PC-9 (cell line): ENCODE results near the gene OR11L1. TPM values are rescaled to one million over a fixed set of nuclear protein-coding genes. Genes with fewer than 3 reads are reported as not detected.

Source experiments
- BruUV-seq: library from RNA; stranded (reverse); fragments of 400-500 nt; replicated peaks from 2 replicates; lab custom pipeline; 2021; lab: Mats Ljungman, UMichigan
- CTCF ChIA-PET: fragments of 300-600 bp; sonication (Branson Sonifier 250); formaldehyde crosslinking; loops from one replicate; lab custom pipeline; 2022; ENCODE audit warnings: antibody characterized with exemption; lab: Charles Lee
- POLR2A ChIA-PET: fragments of 300-600 bp; sonication (Branson Sonifier 250); formaldehyde crosslinking; loops from one replicate; lab custom pipeline; 2022; ENCODE audit warnings: antibody characterized with exemption; ENCODE audit not compliant: unreplicated experiment; lab: Charles Lee
- DNase-seq, 2 experiments: peaks; one replicate each; pipeline versions ENCODE4 v3.0.0 to v3.0.0-alpha.2; 2015 to 2022; ENCODE audit warnings: mixed read lengths in 1 of 2
- H2AFZ ChIP-seq: fragments of 200-600 bp; sonication (generic); 2 replicates; pipeline ENCODE4 v1.8.1; 2017; ENCODE audit warnings: antibody characterized with exemption
- H3F3A ChIP-seq: fragments of 200-600 bp; sonication (generic); 2 replicates; pipeline ENCODE4 v1.8.1; 2017; ENCODE audit warnings: antibody characterized with exemption, mild to moderate bottlenecking, low read depth; ENCODE audit not compliant: insufficient read depth
- H3K27ac ChIP-seq: fragments of 200-600 bp; sonication (generic); 2 replicates; pipeline ENCODE4 v1.6.1; 2016; ENCODE audit warnings: mixed run types
- H3K27me3 ChIP-seq: fragments of 200-600 bp; sonication (generic); 2 replicates; pipeline ENCODE4 v1.6.1; 2016; ENCODE audit warnings: low read depth, mixed run types; ENCODE audit not compliant: insufficient read depth
- H3K36me3 ChIP-seq: fragments of 200-600 bp; sonication (generic); 2 replicates; pipeline ENCODE4 v1.6.1; 2016; ENCODE audit warnings: low read depth, mixed run types
- H3K4me1 ChIP-seq: fragments of 200-600 bp; sonication (generic); replicated peaks from 2 replicates; pipeline ENCODE4 v1.6.1; 2016; ENCODE audit warnings: mixed run types; ENCODE audit not compliant: insufficient read depth
- H3K4me2 ChIP-seq: fragments of 200-600 bp; sonication (generic); 2 replicates; pipeline ENCODE4 v1.6.1; 2017; ENCODE audit warnings: mixed run types
- H3K4me3 ChIP-seq: fragments of 200-600 bp; sonication (generic); 2 replicates; pipeline ENCODE4 v1.6.1; 2016; ENCODE audit warnings: mixed run types
- H3K79me2 ChIP-seq: fragments of 200-600 bp; sonication (generic); 2 replicates; pipeline ENCODE4 v1.6.1; 2017; ENCODE audit warnings: low read depth, mixed run types
- H3K9me2 ChIP-seq: fragments of 200-600 bp; sonication (generic); 2 replicates; pipeline ENCODE4 v1.8.1; 2017; ENCODE audit warnings: mild to moderate bottlenecking; ENCODE audit not compliant: insufficient read depth
- H3K9me3 ChIP-seq: fragments of 200-600 bp; sonication (generic); 2 replicates; pipeline ENCODE4 v1.8.1; 2016; ENCODE audit warnings: low read depth; ENCODE audit not compliant: insufficient read depth
- H4K20me1 ChIP-seq: fragments of 200-600 bp; sonication (generic); 2 replicates; pipeline ENCODE4 v1.8.1; 2017; ENCODE audit not compliant: insufficient read depth
- CTCF ChIP-seq: fragments of 200-600 bp; sonication (generic); conservative IDR thresholded peaks from 2 replicates; pipeline ENCODE4 v1.6.1; 2017; ENCODE audit warnings: mixed run types, antibody characterized with exemption, mild to moderate bottlenecking, moderate library complexity
- EZH2 ChIP-seq: fragments of 200-600 bp; sonication (generic); IDR thresholded peaks from 2 replicates; pipeline ENCODE4 v1.8.0; 2017; ENCODE audit warnings: antibody characterized with exemption, low read depth
- intact Hi-C: fragments of 100-400 bp; cut with micrococcal nuclease; formaldehyde crosslinking; loops from one replicate; pipeline ENCODE4 v1.10.0; 2022; ENCODE audit not compliant: unreplicated experiment
- total RNA-seq: library from RNA; stranded (reverse); gene quantifications from 2 replicates; pipeline ENCODE4 v1.2.3, GENCODE V29; 2021

The OR11L1 gene
- total RNA-seq, 1 experiment from 2014 or later = not detected

- Histone ChIP-seq H3K9me3 (no peaks in the 10 kb centered on the region), H3K27me3 (0 out of 2 replicates have a peak, but pooled peaks cover 6% of the 10 kb centered on the region), H3K4me3 (no peak overlapping the region), H3K36me3 (no peaks in the 10 kb centered on the region), H3K79me2 (no peaks in the 10 kb centered on the region), H3K9me2 (no peaks in the 10 kb centered on the region), H3K27ac (no peak overlapping the region), H3F3A (no peaks in the 10 kb centered on the region), H3K4me1 (no peaks in the 10 kb centered on the region), H2AFZ (no peak overlapping the region), H3K4me2 (no peak overlapping the region), H4K20me1 (no peaks in the 10 kb centered on the region)
- ChIA-PET CTCF (no interaction called here), POLR2A (no interaction called here)
- no peak for DNase-seq
- TF ChIP-seq EZH2 = no peak
- no peak for TF ChIP-seq CTCF
- no TSS peak for BruUV-seq
- intact Hi-C loops = no loop called here
Measured at GRCh38 chr1:247865416-247865815, 23.7 kb upstream of the OR11L1 start.

GRCh38 chr1:247864644-247865043, 22.9 kb upstream of the OR11L1 start:
- no peak overlapping the region for H3K4me2 ChIP-seq
- H4K20me1 ChIP-seq = no peaks in the 10 kb centered on the region
- no peaks in the 10 kb centered on the region for H3K36me3 ChIP-seq
- no peaks in the 10 kb centered on the region for H3F3A ChIP-seq
- no peak overlapping the region for H3K27ac ChIP-seq
- BruUV-seq = no TSS peak
- ChIA-PET CTCF (no interaction called here), POLR2A (no interaction called here)
- H3K4me3 ChIP-seq = no peak overlapping the region
- no peaks in the 10 kb centered on the region for H3K9me3 ChIP-seq
- intact Hi-C loops = no loop called here
- TF ChIP-seq CTCF = no peak
- no peak for TF ChIP-seq EZH2
- 0 out of 2 replicates have a peak, but pooled peaks cover 6% of the 10 kb centered on the region for H3K27me3 ChIP-seq
- H3K79me2 ChIP-seq = no peaks in the 10 kb centered on the region
- no peak overlapping the region for H2AFZ ChIP-seq
- DNase-seq = no peak
- no peaks in the 10 kb centered on the region for H3K9me2 ChIP-seq
- H3K4me1 ChIP-seq = no peaks in the 10 kb centered on the region

DNA sequence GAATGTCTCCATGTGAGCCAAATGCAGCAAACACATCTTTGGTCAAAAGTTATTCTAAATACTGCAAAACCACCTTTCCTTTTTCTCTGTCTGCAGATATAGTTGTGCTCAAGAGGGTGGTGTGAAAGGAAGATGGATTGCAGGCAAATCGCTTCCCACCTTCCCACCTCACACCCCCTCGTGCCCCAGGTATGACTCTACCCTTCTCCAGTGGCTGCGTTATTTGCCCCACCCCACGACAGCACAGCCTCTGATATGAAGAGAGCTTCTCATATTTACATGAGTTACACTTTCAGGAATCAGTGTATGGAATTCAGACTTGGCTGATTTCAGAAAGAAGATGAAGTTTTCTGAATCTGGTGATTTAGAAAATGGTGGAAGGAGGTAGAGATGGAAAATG, 21.1 kb upstream of the OR11L1 start:
- 0 out of 2 replicates have a peak, but pooled peaks cover 6% of the 10 kb centered on the region for H3K27me3 ChIP-seq
- DNase-seq = no peak
- H3K4me3 ChIP-seq = no peak overlapping the region
- ChIA-PET POLR2A (no interaction called here), CTCF (no interaction called here)
- intact Hi-C loops = no loop called here
- no peaks in the 10 kb centered on the region for H3K4me1 ChIP-seq
- no TSS peak for BruUV-seq
- H3K4me2 ChIP-seq = no peak overlapping the region
- H4K20me1 ChIP-seq = no peaks in the 10 kb centered on the region
- no peak overlapping the region for H2AFZ ChIP-seq
- no peaks in the 10 kb centered on the region for H3K79me2 ChIP-seq
- no peaks in the 10 kb centered on the region for H3F3A ChIP-seq
- H3K36me3 ChIP-seq = no peaks in the 10 kb centered on the region
- TF ChIP-seq EZH2 (no peak), CTCF (no peak)
- H3K9me3 ChIP-seq = no peaks in the 10 kb centered on the region
- H3K9me2 ChIP-seq = no peaks in the 10 kb centered on the region
- no peak overlapping the region for H3K27ac ChIP-seq
